SU-DHL-6 (cell line): ENCODE results near the gene CNIH2.
"Not testable (repeated sequence)": the region's sequence is repeated elsewhere in the genome, so short reads cannot be mapped to it uniquely, and the experiment has no call there.

ENCODE experiments used
- H2AFZ ChIP-seq: fragments of 200-600 bp; sonication (generic); 2 replicates; pipeline ENCODE4 v1.6.1; 2014; ENCODE audit warnings: low read depth, mild to moderate bottlenecking, moderate library complexity, mixed read lengths, antibody characterized with exemption, low read length; ENCODE audit not compliant: severe bottlenecking
- H3F3A ChIP-seq: fragments of 200-600 bp; shearing (Covaris generic); 2 replicates; pipeline ENCODE4 v1.6.0; 2016; ENCODE audit warnings: antibody characterized with exemption, mild to moderate bottlenecking; ENCODE audit not compliant: insufficient read depth
- H3K27ac ChIP-seq: fragments of 200-600 bp; sonication (generic); 2 replicates; pipeline ENCODE4 v1.5.1; 2016; ENCODE audit warnings: low read depth, mild to moderate bottlenecking, low read length, moderate library complexity, mixed read lengths
- H3K27me3 ChIP-seq: fragments of 200-600 bp; sonication (generic), shearing (Covaris generic); 2 replicates; pipeline ENCODE4 v1.6.0; 2014; ENCODE audit warnings: mild to moderate bottlenecking, low read length
- H3K36me3 ChIP-seq: fragments of 200-600 bp; sonication (generic); 2 replicates; pipeline ENCODE4 v1.6.1; 2014; ENCODE audit warnings: mild to moderate bottlenecking, low read length, mixed read lengths
- H3K4me2 ChIP-seq: fragments of 300-600, 200-600 bp; shearing (Covaris generic), sonication (generic); 2 replicates; pipeline ENCODE4 v1.6.0; 2014; ENCODE audit warnings: low read length, low read depth, mild to moderate bottlenecking; ENCODE audit not compliant: poor library complexity, severe bottlenecking
- H3K4me3 ChIP-seq: fragments of 200-600 bp; sonication (generic); 2 replicates; pipeline ENCODE4 v1.5.1; 2014; ENCODE audit warnings: antibody characterized with exemption, low read length, mild to moderate bottlenecking, mixed read lengths; ENCODE audit not compliant: insufficient read depth, poor library complexity, severe bottlenecking
- H3K79me2 ChIP-seq: fragments of 200-600 bp; sonication (generic); 2 replicates; pipeline ENCODE4 v1.6.1; 2014; ENCODE audit warnings: mild to moderate bottlenecking, low read length, moderate library complexity; ENCODE audit not compliant: insufficient read depth
- H3K9ac ChIP-seq: fragments of 200-600 bp; sonication (generic); 2 replicates; pipeline ENCODE4 v1.7.0; 2014; ENCODE audit warnings: mild to moderate bottlenecking, low read length
- H3K9me2 ChIP-seq: fragments of 200-600 bp; sonication (generic); replicated peaks from 2 replicates; pipeline ENCODE4 v1.6.1; 2014; ENCODE audit warnings: low read length; ENCODE audit not compliant: insufficient read depth
- H3K9me3 ChIP-seq: fragments of 200-600 bp; sonication (generic); 2 replicates; pipeline ENCODE4 v1.6.1; 2014; ENCODE audit warnings: low read length, mixed read lengths; ENCODE audit not compliant: insufficient read depth
- H4K20me1 ChIP-seq: fragments of 200-600 bp; sonication (generic); 2 replicates; pipeline ENCODE4 v1.6.1; 2014; ENCODE audit warnings: low read depth, mild to moderate bottlenecking, antibody characterized with exemption, low read length, moderate library complexity, mixed read lengths
- EZH2phosphoT487 ChIP-seq: fragments of 200-600 bp; sonication (generic), shearing (Covaris generic); conservative IDR thresholded peaks from 2 replicates; pipeline ENCODE4 v1.6.1; 2018; ENCODE audit warnings: mild to moderate bottlenecking, antibody characterized with exemption, low read length, moderate library complexity, mixed read lengths
- TF ChIP-seq, protein P1 (sequence below): fragments of 200-600 bp; sonication (generic); IDR thresholded peaks from one replicate; pipeline ENCODE4 v1.5.1; 2017; ENCODE audit warnings: antibody characterized with exemption, mild to moderate bottlenecking, low read length, moderate library complexity; ENCODE audit not compliant: insufficient read depth, poor library complexity, severe bottlenecking

CNIH2 gene

DNA sequence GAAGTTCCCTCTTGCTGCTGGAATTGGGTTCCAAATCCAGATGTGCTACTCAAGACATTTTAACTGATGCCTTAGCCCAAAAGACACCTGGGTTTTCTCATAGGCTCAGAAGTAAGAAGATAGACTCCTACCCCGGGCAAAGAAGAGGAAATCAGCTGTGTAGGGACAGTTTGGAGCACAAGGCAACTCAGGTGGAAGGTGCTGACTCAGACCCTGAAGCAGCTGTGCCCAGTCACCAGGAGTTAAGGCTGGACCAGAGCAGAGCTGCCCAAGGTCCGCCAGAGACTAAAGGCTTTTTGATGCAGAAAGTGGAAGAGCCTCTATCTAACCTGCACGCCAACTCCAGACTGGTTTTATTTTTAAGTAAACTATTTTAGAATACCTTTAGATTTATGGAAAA, 30.2 kb upstream of the CNIH2 start:
- no peak overlapping the region for H2AFZ ChIP-seq
- no peak overlapping the region for H3K4me3 ChIP-seq
- no peaks in the 10 kb centered on the region for H4K20me1 ChIP-seq
- H3K4me2 ChIP-seq = no peak overlapping the region
- no peaks in the 10 kb centered on the region for H3K9me2 ChIP-seq
- no peaks in the 10 kb centered on the region for H3K27me3 ChIP-seq
- TF ChIP-seq, protein P1, sequence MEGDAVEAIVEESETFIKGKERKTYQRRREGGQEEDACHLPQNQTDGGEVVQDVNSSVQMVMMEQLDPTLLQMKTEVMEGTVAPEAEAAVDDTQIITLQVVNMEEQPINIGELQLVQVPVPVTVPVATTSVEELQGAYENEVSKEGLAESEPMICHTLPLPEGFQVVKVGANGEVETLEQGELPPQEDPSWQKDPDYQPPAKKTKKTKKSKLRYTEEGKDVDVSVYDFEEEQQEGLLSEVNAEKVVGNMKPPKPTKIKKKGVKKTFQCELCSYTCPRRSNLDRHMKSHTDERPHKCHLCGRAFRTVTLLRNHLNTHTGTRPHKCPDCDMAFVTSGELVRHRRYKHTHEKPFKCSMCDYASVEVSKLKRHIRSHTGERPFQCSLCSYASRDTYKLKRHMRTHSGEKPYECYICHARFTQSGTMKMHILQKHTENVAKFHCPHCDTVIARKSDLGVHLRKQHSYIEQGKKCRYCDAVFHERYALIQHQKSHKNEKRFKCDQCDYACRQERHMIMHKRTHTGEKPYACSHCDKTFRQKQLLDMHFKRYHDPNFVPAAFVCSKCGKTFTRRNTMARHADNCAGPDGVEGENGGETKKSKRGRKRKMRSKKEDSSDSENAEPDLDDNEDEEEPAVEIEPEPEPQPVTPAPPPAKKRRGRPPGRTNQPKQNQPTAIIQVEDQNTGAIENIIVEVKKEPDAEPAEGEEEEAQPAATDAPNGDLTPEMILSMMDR = no peak
- no peak for TF ChIP-seq EZH2phosphoT487
- H3K9ac ChIP-seq = no peak overlapping the region
- H3F3A ChIP-seq = no peaks in the 10 kb centered on the region
- no peaks in the 10 kb centered on the region for H3K36me3 ChIP-seq
- H3K9me3 ChIP-seq = no peaks in the 10 kb centered on the region
- no peak overlapping the region for H3K27ac ChIP-seq
- no peaks in the 10 kb centered on the region for H3K79me2 ChIP-seq

- Histone ChIP-seq H4K20me1 (no peaks in the 10 kb centered on the region), H2AFZ (no peak overlapping the region), H3K36me3 (no peaks in the 10 kb centered on the region)
These were observed 29.1 kb upstream of the CNIH2 start for GRCh38 chr11:66248903-66249302.

GRCh38 chr11:66251809-66252208, 26.2 kb upstream of the CNIH2 start:
- H3K4me2 ChIP-seq = no peak overlapping the region
- H3K79me2 ChIP-seq = no peaks in the 10 kb centered on the region
- no peaks in the 10 kb centered on the region for H3K9me3 ChIP-seq
- no peaks in the 10 kb centered on the region for H3F3A ChIP-seq
- no peak overlapping the region for H3K9ac ChIP-seq
- no peak overlapping the region for H3K27ac ChIP-seq
- TF ChIP-seq, protein P1 = no peak
- TF ChIP-seq EZH2phosphoT487 = no peak
- no peak overlapping the region for H2AFZ ChIP-seq
- H3K36me3 ChIP-seq = no peaks in the 10 kb centered on the region
- no peaks in the 10 kb centered on the region for H3K27me3 ChIP-seq
- H3K4me3 ChIP-seq = no peak overlapping the region
- H3K9me2 ChIP-seq = no peaks in the 10 kb centered on the region
- H4K20me1 ChIP-seq = no peaks in the 10 kb centered on the region

More at GRCh38 chr11:66248903-66249302, 29.1 kb upstream of the CNIH2 start:
- Histone ChIP-seq H3K9me2 (no peaks in the 10 kb centered on the region), H3K9me3 (no peaks in the 10 kb centered on the region), H3K27ac (no peak overlapping the region), H3K9ac (no peak overlapping the region), H3K4me3 (no peak overlapping the region), H3K79me2 (no peaks in the 10 kb centered on the region), H3K4me2 (no peak overlapping the region), H3K27me3 (no peaks in the 10 kb centered on the region), H3F3A (no peaks in the 10 kb centered on the region)
- no peak for TF ChIP-seq EZH2phosphoT487
- TF ChIP-seq, protein P1 = no peak

DNA sequence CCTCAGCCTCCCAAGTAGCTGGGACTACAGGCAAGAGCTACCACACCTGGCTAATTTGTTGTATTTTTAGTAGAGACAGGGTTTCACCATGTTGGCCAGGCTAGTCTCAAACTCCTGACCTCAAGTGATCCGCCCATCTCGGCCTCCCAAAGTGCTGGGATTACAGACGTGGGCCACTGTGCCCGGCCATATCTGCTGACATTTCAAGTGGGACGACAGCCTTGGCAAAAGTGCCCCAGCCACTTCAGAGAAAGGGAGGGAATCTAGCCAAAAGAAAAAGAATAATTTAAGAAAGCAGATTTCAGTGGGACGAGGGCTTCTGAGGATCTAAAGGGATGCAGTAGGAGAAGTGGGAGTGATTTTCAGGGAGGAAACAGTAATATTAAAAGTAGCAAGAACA, 24.9 kb upstream of the CNIH2 start:
- H3F3A ChIP-seq, H3K9me2 ChIP-seq, H3K9ac ChIP-seq, H3K79me2 ChIP-seq, H3K4me2 ChIP-seq, H2AFZ ChIP-seq, H3K9me3 ChIP-seq, H3K4me3 ChIP-seq, H4K20me1 ChIP-seq, H3K27me3 ChIP-seq, H3K27ac ChIP-seq, H3K36me3 ChIP-seq: not testable (repeated sequence)
